Amygdala (tissue), 56 donors: ENCODE results near the gene MPO.

Experiments
- DNase-seq, 56 donors: peaks; one replicate each; lab custom pipeline; 2025; lab: John Stamatoyannopoulos, UW

MPO gene

GRCh38 chr17:58242171-58242784 lies 38.5 kb downstream of the MPO start:
- no peak for DNase-seq

- DNase-seq = no peak
Measured at GRCh38 chr17:58239987-58240386, 40.7 kb downstream of the MPO start.

GRCh38 chr17:58238147-58238634 lies 42.5 kb downstream of the MPO start, which contains the start of gene LPO:
Gene LPO, plus strand, starts transcription at chr17:58238584. Its CDS starts 4,396 bp downstream, at chr17:58242980.
- no peak for DNase-seq

GRCh38 chr17:58236394-58236793 lies 44.3 kb downstream of the MPO start:
- no peak for DNase-seq

GRCh38 chr17:58235821-58236220 lies 44.9 kb downstream of the MPO start:
- no peak for DNase-seq

- no peak for DNase-seq
Measured at GRCh38 chr17:58234512-58234911, 46.2 kb downstream of the MPO start.

GRCh38 chr17:58233543-58233942 lies 47.2 kb downstream of the MPO start:
- no peak for DNase-seq

GRCh38 chr17:58232707-58233156 lies 48.0 kb downstream of the MPO start:
- DNase-seq = peak in 2 of 56 donors; percentile 17 to 21

GRCh38 chr17:58231641-58232040 lies 49.1 kb downstream of the MPO start:
- no peak for DNase-seq

- DNase-seq = no peak
Measured at GRCh38 chr17:58229881-58230280, 50.9 kb downstream of the MPO start.

- DNase-seq = no peak
Measured at GRCh38 chr17:58229384-58229783, 51.4 kb downstream of the MPO start.

- DNase-seq = no peak
Measured at GRCh38 chr17:58228679-58229078, 52.1 kb downstream of the MPO start.

GRCh38 chr17:58227733-58228132 lies 53.0 kb downstream of the MPO start:
- DNase-seq = no peak

- DNase-seq = no peak
Measured at GRCh38 chr17:58224315-58224714, 56.4 kb downstream of the MPO start.
